ENCODE results near the gene GCH1.

GRCh38 chr14:54828037-54828436, 74.6 kb downstream of the GCH1 start:
- TF ChIP-seq, protein P1, sequence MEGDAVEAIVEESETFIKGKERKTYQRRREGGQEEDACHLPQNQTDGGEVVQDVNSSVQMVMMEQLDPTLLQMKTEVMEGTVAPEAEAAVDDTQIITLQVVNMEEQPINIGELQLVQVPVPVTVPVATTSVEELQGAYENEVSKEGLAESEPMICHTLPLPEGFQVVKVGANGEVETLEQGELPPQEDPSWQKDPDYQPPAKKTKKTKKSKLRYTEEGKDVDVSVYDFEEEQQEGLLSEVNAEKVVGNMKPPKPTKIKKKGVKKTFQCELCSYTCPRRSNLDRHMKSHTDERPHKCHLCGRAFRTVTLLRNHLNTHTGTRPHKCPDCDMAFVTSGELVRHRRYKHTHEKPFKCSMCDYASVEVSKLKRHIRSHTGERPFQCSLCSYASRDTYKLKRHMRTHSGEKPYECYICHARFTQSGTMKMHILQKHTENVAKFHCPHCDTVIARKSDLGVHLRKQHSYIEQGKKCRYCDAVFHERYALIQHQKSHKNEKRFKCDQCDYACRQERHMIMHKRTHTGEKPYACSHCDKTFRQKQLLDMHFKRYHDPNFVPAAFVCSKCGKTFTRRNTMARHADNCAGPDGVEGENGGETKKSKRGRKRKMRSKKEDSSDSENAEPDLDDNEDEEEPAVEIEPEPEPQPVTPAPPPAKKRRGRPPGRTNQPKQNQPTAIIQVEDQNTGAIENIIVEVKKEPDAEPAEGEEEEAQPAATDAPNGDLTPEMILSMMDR (IDR thresholded peaks at IDR 0.05) = no peak
- no peak for TF ChIP-seq EZH2 (IDR thresholded peaks at IDR 0.05)
